Adrenal gland (tissue), 12 donors: ENCODE measurements around the gene FLYWCH1. TPM values are rescaled to one million over a fixed set of nuclear protein-coding genes. Genes with fewer than 3 reads are reported as not detected.

ENCODE experiments used
- DNase-seq, 7 donors: peaks; one replicate each; pipeline ENCODE4 v3.0.0-alpha.2; 2019 to 2020
- H3K27ac ChIP-seq, 5 donors: fragments of 200-600 bp; sonication (generic) in 4 of 5; 1 replicate in 3 of 5; 2 replicates in 2 of 5; pipeline versions ENCODE4 v1.5.1 to v1.8.0; 2016 to 2020; ENCODE audit warnings: mild to moderate bottlenecking in 1 of 5
- H3K27me3 ChIP-seq: fragments of 200-600 bp; 2 replicates; pipeline ENCODE4 v1.8.0; 2021
- H3K36me3 ChIP-seq, 2 donors: fragments of 200-600 bp; replicated peaks in 1 of 2; 1 replicate in 1 of 2; 2 replicates in 1 of 2; pipeline versions ENCODE4 v1.5.1 to v1.8.0; 2018 to 2022
- H3K4me1 ChIP-seq, 2 donors: fragments of 200-600 bp; replicated peaks in 1 of 2; 1 replicate in 1 of 2; 2 replicates in 1 of 2; pipeline versions ENCODE4 v1.5.1 to v1.8.0; 2018 to 2021
- H3K4me3 ChIP-seq, 4 donors: fragments of 200-600 bp; sonication (generic) in 3 of 4; one replicate each; pipeline ENCODE4 v1.5.1; 2016 to 2018
- H3K9me3 ChIP-seq, 3 donors: fragments of 200-600 bp; sonication (generic) in 1 of 3; replicated peaks in 1 of 3; 1 replicate in 2 of 3; 2 replicates in 1 of 3; pipeline versions ENCODE4 v1.5.1 to v1.8.0; 2016 to 2021
- CTCF ChIP-seq, 6 experiments: fragments of 450-650 bp in 4 of 6; fragments of 200-600 bp in 2 of 6; sonication (generic) in 1 of 6; IDR thresholded peaks; 1 replicate in 5 of 6; 2 replicates in 1 of 6; pipeline versions ENCODE4 v1.5.1 to v1.8.0; 2016 to 2021; ENCODE audit warnings: antibody characterized with exemption in 6 of 6, mild to moderate bottlenecking in 2 of 6, moderate library complexity in 1 of 6
- POLR2A ChIP-seq, 2 donors: fragments of 450-650 bp; IDR thresholded peaks; one replicate each; pipeline ENCODE4 v1.6.1; 2017; ENCODE audit warnings: antibody characterized with exemption in 2 of 2, mild to moderate bottlenecking in 2 of 2, moderate library complexity in 1 of 2
- WGBS, 4 donors: extraction: QIAGEN DNeasy Blood & Tissue Kit in 2 of 4; methylation state at CpG; one replicate each; pipeline versions ENCODE4 v1.1.5 to v1.1.7; 2013 to 2017; 5-methylcytosine and 5-hydroxymethylcytosine counted together
- intact Hi-C, 2 donors: fragments of 100-400 bp; cut with DNase I; formaldehyde crosslinking; loops; one replicate each; pipeline versions ENCODE4 v1.14.1 to v1.15.0; 2022 to 2023
- polyA plus RNA-seq, 3 donors: library from polyadenylated mRNA; stranded (reverse); fragments of 200-250 nt in 2 of 3; fragments of 350-450 nt in 1 of 3; fragmentation: Illumina TruSeq in 1 of 3; extraction: RNeasy Lipid Tissue Mini Kit (QIAGEN cat#74804) in 1 of 3; gene quantifications; one replicate each; pipeline ENCODE4 v1.2.3, GENCODE V29; 2013 to 2014
- small RNA-seq, 2 donors: library from RNA; depleted of rRNA; stranded (forward); fragments of <200 nt; gene quantifications; one replicate each; pipeline ENCODE3, GENCODE V24; 2016
- total RNA-seq, 9 donors: library from RNA; depleted of rRNA in 4 of 9; stranded (reverse); fragments of >200 nt in 4 of 9; fragments of 120-200 nt in 1 of 9; fragmentation: NEBNext Ultra II Directional in 1 of 9; extraction: Animal tissue kit (Norgen Biotek cat#: 25700) in 1 of 9; gene quantifications; one replicate each; pipeline versions ENCODE4 v1.1.0 to v1.2.4, GENCODE V29; 2013 to 2023
- donor health status: healthy with polysubstance abuse.
- donor health status: Bipolar disorder and iron deficiency.
- donor health status: DM: yes; HTN: yes; CAD: no.
- donor health status: DM: no; HTN: no; CAD: no.
- donor health status: DM: no; HTN: no; CAD: no.
- donor health status: DM: yes; HTN: yes; CAD: no.

Gene FLYWCH1
- total and polyA plus RNA-seq, 12 donors: 3.3 to 89.8 (median 50.4) TPM

GRCh38 chr16:2996298-2996697 is 84.6 kb downstream of the FLYWCH1 start:
- no peak for TF ChIP-seq CTCF (IDR thresholded peaks at IDR 0.05)
- TF ChIP-seq POLR2A (IDR thresholded peaks at IDR 0.05): no peak
- 69 to 80% (median 74%) methylated on average over 6 to 13 of the region's 13 CpGs for WGBS, 4 donors
- DNase-seq: no peak
- intact Hi-C loops: loop anchor here in 1 of 2 donors (5.0 kb wide), 1 partner anchor 36 kb away; no protein-coding TSS in a partner anchor
- Histone ChIP-seq H3K27me3 (no peaks in the 10 kb centered on the region), H3K36me3 (no peaks in the 10 kb centered on the region), H3K4me1 (no peaks in the 10 kb centered on the region), H3K9me3 (no peaks in the 10 kb centered on the region), H3K4me3 (no peak overlapping the region), H3K27ac (no peak overlapping the region)

GRCh38 chr16:2999929-3000328 is 88.2 kb downstream of the FLYWCH1 start:
- H3K36me3 ChIP-seq: no peaks in the 10 kb centered on the region
- no peak overlapping the region for H3K27ac ChIP-seq
- peaks cover 0 to 2% of the 10 kb centered on the region in 2 donors for H3K4me1 ChIP-seq
- 81 to 86% (median 82%) methylated on average over 6 of the region's 6 CpGs for WGBS, 4 donors
- no peak overlapping the region for H3K4me3 ChIP-seq
- TF ChIP-seq POLR2A (IDR thresholded peaks at IDR 0.05) (no peak), CTCF (IDR thresholded peaks at IDR 0.05) (no peak)
- intact Hi-C loops: loop anchor here in 1 of 2 donors (5.0 kb wide), 1 partner anchor 32 kb away; no protein-coding TSS in a partner anchor
- H3K9me3 ChIP-seq: no peaks in the 10 kb centered on the region
- DNase-seq: no peak
- H3K27me3 ChIP-seq: no peaks in the 10 kb centered on the region

- no peaks in the 10 kb centered on the region for H3K27me3 ChIP-seq
- TF ChIP-seq POLR2A (IDR thresholded peaks at IDR 0.05): no peak
- TF ChIP-seq CTCF (IDR thresholded peaks at IDR 0.05): no peak
- no peaks in the 10 kb centered on the region for H3K36me3 ChIP-seq
- no peak for DNase-seq
- no peak overlapping the region for H3K27ac ChIP-seq
- H3K4me1 ChIP-seq: peaks cover 0 to 4% of the 10 kb centered on the region in 2 donors
- H3K9me3 ChIP-seq: no peaks in the 10 kb centered on the region
- H3K4me3 ChIP-seq: no peak overlapping the region
- WGBS, 4 donors: 70 to 100% (median 76%) methylated on average over 1 to 4 of the region's 4 CpGs
- intact Hi-C loops: no loop called here
Measured at GRCh38 chr16:3000540-3000939, 88.8 kb downstream of the FLYWCH1 start.

Small RNAs within 50 kb of the gene (small RNA-seq; reads per million reads assigned to genes)
- gene LINC00514: 0 reads per million in 2 donors

Other genes starting within 250 kb of the FLYWCH1 start
- 10 to 100 TPM; 14.0 to 81.5 (median 18.8) TPM for gene KCTD5, start 229.4 kb upstream of the FLYWCH1 start, total RNA-seq
- 10 to 100 TPM; 11.0 to 21.8 (median 13.4) TPM for gene KCTD5, start 229.4 kb upstream of the FLYWCH1 start, polyA plus RNA-seq
- 1 to 10 TPM in 5 of 9 donors, under 1 TPM in 3, not detected in 1; 0.33 to 2.1 (median 1.4) TPM for gene PRSS27, start 191.7 kb upstream of the FLYWCH1 start, total RNA-seq
- gene PRSS27, start 191.7 kb upstream of the FLYWCH1 start, polyA plus RNA-seq: 1 to 10 TPM in 2 of 3 donors, not detected in 1; 2.6 to 2.7 TPM
- gene SRRM2, start 159.3 kb upstream of the FLYWCH1 start, total RNA-seq: 100 to 1,000 TPM in 8 of 9 donors, 10 to 100 TPM in 1; 81.7 to 848 (median 294) TPM
- gene SRRM2, start 159.3 kb upstream of the FLYWCH1 start, polyA plus RNA-seq: 1,000 to 10,000 TPM in 1 of 3 donors, 100 to 1,000 TPM in 2; 289 to 3,120 (median 744) TPM
- 100 to 1,000 TPM in 8 of 9 donors, 10 to 100 TPM in 1; 98.2 to 730 (median 323) TPM for gene ELOB, start 134.7 kb upstream of the FLYWCH1 start, total RNA-seq
- 1,000 to 10,000 TPM in 1 of 3 donors, 100 to 1,000 TPM in 1, 10 to 100 TPM in 1; 72.7 to 1,030 (median 891) TPM for gene ELOB, start 134.7 kb upstream of the FLYWCH1 start, polyA plus RNA-seq
- not detected for gene PRSS33, start 124.4 kb upstream of the FLYWCH1 start, total RNA-seq
- gene PRSS33, start 124.4 kb upstream of the FLYWCH1 start, polyA plus RNA-seq: not detected
- gene PRSS41, start 113.5 kb upstream of the FLYWCH1 start, total RNA-seq: not detected
- gene PRSS41, start 113.5 kb upstream of the FLYWCH1 start, polyA plus RNA-seq: not detected
- under 1 TPM in 3 of 9 donors, not detected in 6; 0.72 to 0.88 (median 0.83) TPM for gene PRSS21, start 94.7 kb upstream of the FLYWCH1 start, total RNA-seq
- gene PRSS21, start 94.7 kb upstream of the FLYWCH1 start, polyA plus RNA-seq: 1 to 10 TPM in 1 of 3 donors, under 1 TPM in 2; 0.20 to 2.6 (median 0.98) TPM
- gene ZG16B, start 81.6 kb upstream of the FLYWCH1 start, total RNA-seq: 100 to 1,000 TPM in 1 of 9 donors, 1 to 10 TPM in 3, under 1 TPM in 3, not detected in 2; 0.41 to 119 (median 1.2) TPM
- gene ZG16B, start 81.6 kb upstream of the FLYWCH1 start, polyA plus RNA-seq: under 1 TPM in 2 of 3 donors, not detected in 1; 0.35 to 0.81 TPM
- gene PRSS22, start 53.8 kb upstream of the FLYWCH1 start, total RNA-seq: under 1 TPM in 2 of 9 donors, not detected in 7; 0.32 to 0.41 TPM
- gene PRSS22, start 53.8 kb upstream of the FLYWCH1 start, polyA plus RNA-seq: under 1 TPM in 1 of 3 donors, not detected in 2; 0.07 TPM
- 100 to 1,000 TPM in 4 of 9 donors, 10 to 100 TPM in 5; 28.8 to 232 (median 69.9) TPM for gene FLYWCH2, start 28.7 kb upstream of the FLYWCH1 start, total RNA-seq
- 10 to 100 TPM; 16.7 to 87.1 (median 49.5) TPM for gene FLYWCH2, start 28.7 kb upstream of the FLYWCH1 start, polyA plus RNA-seq
- gene KREMEN2, start 52.3 kb downstream of the FLYWCH1 start, total RNA-seq: not detected
- gene KREMEN2, start 52.3 kb downstream of the FLYWCH1 start, polyA plus RNA-seq: not detected
- gene PAQR4, start 57.4 kb downstream of the FLYWCH1 start, total RNA-seq: 10 to 100 TPM in 7 of 9 donors, 1 to 10 TPM in 2; 7.4 to 17.0 (median 13.2) TPM
- gene PAQR4, start 57.4 kb downstream of the FLYWCH1 start, polyA plus RNA-seq: 10 to 100 TPM in 1 of 3 donors, 1 to 10 TPM in 2; 4.1 to 14.6 (median 8.1) TPM
- 1 to 10 TPM in 8 of 9 donors, under 1 TPM in 1; 0.46 to 7.0 (median 2.9) TPM for gene PKMYT1, start 68.5 kb downstream of the FLYWCH1 start, total RNA-seq
- 1 to 10 TPM; 1.0 to 3.7 (median 2.0) TPM for gene PKMYT1, start 68.5 kb downstream of the FLYWCH1 start, polyA plus RNA-seq
- gene CLDN9, start 101.0 kb downstream of the FLYWCH1 start, total RNA-seq: under 1 TPM in 2 of 9 donors, not detected in 7; 0.28 to 0.31 TPM
- 1 to 10 TPM in 1 of 3 donors, under 1 TPM in 1, not detected in 1; 0.34 to 1.4 TPM for gene CLDN9, start 101.0 kb downstream of the FLYWCH1 start, polyA plus RNA-seq
- gene CLDN6, start 106.3 kb downstream of the FLYWCH1 start, total RNA-seq: under 1 TPM in 2 of 9 donors, not detected in 7; 0.46 to 0.47 TPM
- not detected for gene CLDN6, start 106.3 kb downstream of the FLYWCH1 start, polyA plus RNA-seq
- gene TNFRSF12A, start 108.4 kb downstream of the FLYWCH1 start, total RNA-seq: 100 to 1,000 TPM in 2 of 9 donors, 10 to 100 TPM in 6, 1 to 10 TPM in 1; 8.8 to 175 (median 42.5) TPM
- gene TNFRSF12A, start 108.4 kb downstream of the FLYWCH1 start, polyA plus RNA-seq: 100 to 1,000 TPM in 1 of 3 donors, 10 to 100 TPM in 2; 41.8 to 124 (median 60.9) TPM
- 100 to 1,000 TPM in 1 of 9 donors, 10 to 100 TPM in 8; 35.4 to 138 (median 62.7) TPM for gene HCFC1R1, start 112.0 kb downstream of the FLYWCH1 start, total RNA-seq
- gene HCFC1R1, start 112.0 kb downstream of the FLYWCH1 start, polyA plus RNA-seq: 100 to 1,000 TPM in 2 of 3 donors, 10 to 100 TPM in 1; 29.7 to 609 (median 462) TPM
- 10 to 100 TPM; 14.9 to 24.3 (median 17.3) TPM for gene THOC6, start 112.1 kb downstream of the FLYWCH1 start, total RNA-seq
- gene THOC6, start 112.1 kb downstream of the FLYWCH1 start, polyA plus RNA-seq: 100 to 1,000 TPM in 1 of 3 donors, 10 to 100 TPM in 1, 1 to 10 TPM in 1; 9.0 to 107 (median 78.6) TPM
- under 1 TPM in 2 of 9 donors, not detected in 7; 0.14 to 0.31 TPM for gene BICDL2, start 125.0 kb downstream of the FLYWCH1 start, total RNA-seq
- gene BICDL2, start 125.0 kb downstream of the FLYWCH1 start, polyA plus RNA-seq: under 1 TPM in 2 of 3 donors, not detected in 1; 0.20 to 0.24 TPM
- under 1 TPM in 8 of 9 donors, not detected in 1; 0.11 to 0.65 (median 0.35) TPM for gene MMP25, start 134.6 kb downstream of the FLYWCH1 start, total RNA-seq
- gene MMP25, start 134.6 kb downstream of the FLYWCH1 start, polyA plus RNA-seq: 1 to 10 TPM in 1 of 3 donors, under 1 TPM in 2; 0.09 to 3.1 (median 0.47) TPM
- 100 to 1,000 TPM in 1 of 9 donors, 10 to 100 TPM in 6, 1 to 10 TPM in 2; 3.9 to 106 (median 22.0) TPM for gene IL32, start 153.7 kb downstream of the FLYWCH1 start, total RNA-seq
- gene IL32, start 153.7 kb downstream of the FLYWCH1 start, polyA plus RNA-seq: 100 to 1,000 TPM in 2 of 3 donors, 10 to 100 TPM in 1; 19.9 to 127 (median 118) TPM
- gene ZSCAN10, start 187.4 kb downstream of the FLYWCH1 start, total RNA-seq: under 1 TPM in 3 of 9 donors, not detected in 6; 0.11 to 0.50 (median 0.15) TPM
- under 1 TPM in 1 of 3 donors, not detected in 2; 0.13 TPM for gene ZSCAN10, start 187.4 kb downstream of the FLYWCH1 start, polyA plus RNA-seq
- gene ZNF205, start 200.7 kb downstream of the FLYWCH1 start, total RNA-seq: 10 to 100 TPM in 8 of 9 donors, 1 to 10 TPM in 1; 6.3 to 25.5 (median 13.3) TPM
- gene ZNF205, start 200.7 kb downstream of the FLYWCH1 start, polyA plus RNA-seq: 10 to 100 TPM in 2 of 3 donors, 1 to 10 TPM in 1; 3.8 to 86.1 (median 33.9) TPM
- gene ZNF213, start 223.1 kb downstream of the FLYWCH1 start, total RNA-seq: 10 to 100 TPM in 7 of 9 donors, 1 to 10 TPM in 2; 2.6 to 19.3 (median 12.6) TPM
- gene ZNF213, start 223.1 kb downstream of the FLYWCH1 start, polyA plus RNA-seq: 10 to 100 TPM in 2 of 3 donors, 1 to 10 TPM in 1; 4.2 to 19.5 (median 10.4) TPM